ENCODE data around the gene TSEN54.

The TSEN54 gene

GRCh38 chr17:75565618-75566017 lies 49.3 kb downstream of the TSEN54 start:
- TF ChIP-seq CTCF (IDR thresholded peaks at IDR 0.05; ENCODE audit: borderline replicate concordance, insufficient read depth, low read depth, low read length): no peak
- H3K4me3 ChIP-seq (ENCODE audit: low read depth, low read length): no peak overlapping the region

GRCh38 chr17:75566416-75566815 lies 50.1 kb downstream of the TSEN54 start:
- no peak for TF ChIP-seq CTCF (IDR thresholded peaks at IDR 0.05; ENCODE audit: borderline replicate concordance, insufficient read depth, low read depth, low read length)
- no peak overlapping the region for H3K4me3 ChIP-seq (ENCODE audit: low read depth, low read length)

GRCh38 chr17:75566834-75567233 lies 50.5 kb downstream of the TSEN54 start:
- TF ChIP-seq CTCF (IDR thresholded peaks at IDR 0.05; ENCODE audit: borderline replicate concordance, insufficient read depth, low read depth, low read length): no peak
- H3K4me3 ChIP-seq (ENCODE audit: low read depth, low read length): no peak overlapping the region

- H3K4me3 ChIP-seq (ENCODE audit: low read depth, low read length): no peak overlapping the region
- TF ChIP-seq CTCF (IDR thresholded peaks at IDR 0.05; ENCODE audit: borderline replicate concordance, insufficient read depth, low read depth, low read length): no peak
These were observed 52.3 kb downstream of the TSEN54 start for GRCh38 chr17:75568412-75569255.

- H3K4me3 ChIP-seq (ENCODE audit: low read depth, low read length): no peak overlapping the region
- TF ChIP-seq CTCF (IDR thresholded peaks at IDR 0.05; ENCODE audit: borderline replicate concordance, insufficient read depth, low read depth, low read length): no peak
These were observed 53.8 kb downstream of the TSEN54 start for GRCh38 chr17:75570034-75570676.

- H3K4me3 ChIP-seq (ENCODE audit: low read depth, low read length): no peak overlapping the region
- no peak for TF ChIP-seq CTCF (IDR thresholded peaks at IDR 0.05; ENCODE audit: borderline replicate concordance, insufficient read depth, low read depth, low read length)
These were observed 54.4 kb downstream of the TSEN54 start for GRCh38 chr17:75570772-75571171.

Measured in GM12875 (cell line).